Effector memory CD4-positive, alpha-beta T cell (primary cell): ENCODE data around the gene HMOX1.

Experiments used
- DNase-seq, 3 donors: peaks; one replicate each; pipeline ENCODE4 v3.0.0-alpha.2; 2020
- H3K27ac ChIP-seq: 2 replicates; pipeline ENCODE4 v1.7.0; 2013; ENCODE audit warnings: mild to moderate bottlenecking, low read length, moderate library complexity; ENCODE audit not compliant: insufficient read depth, poor library complexity, severe bottlenecking
- H3K27me3 ChIP-seq: replicated peaks from 2 replicates; pipeline ENCODE4 v1.7.0; 2013; ENCODE audit warnings: mild to moderate bottlenecking, low read length; ENCODE audit not compliant: insufficient read depth, control insufficient read depth, poor library complexity, severe bottlenecking
- H3K36me3 ChIP-seq: 2 replicates; pipeline ENCODE4 v1.7.0; 2013; ENCODE audit warnings: mild to moderate bottlenecking, low read length, moderate library complexity; ENCODE audit not compliant: control insufficient read depth, insufficient read depth
- H3K4me1 ChIP-seq: 2 replicates; pipeline ENCODE4 v1.7.0; 2013; ENCODE audit warnings: low read length, mild to moderate bottlenecking; ENCODE audit not compliant: control insufficient read depth, insufficient read depth, poor library complexity, severe bottlenecking
- H3K4me3 ChIP-seq: 2 replicates; pipeline ENCODE4 v1.7.0; 2013; ENCODE audit warnings: low read length, low read depth, mild to moderate bottlenecking; ENCODE audit not compliant: insufficient read depth, poor library complexity, severe bottlenecking
- H3K9me3 ChIP-seq: 2 replicates; pipeline ENCODE4 v1.7.0; 2013; ENCODE audit warnings: mild to moderate bottlenecking, low read length, moderate library complexity; ENCODE audit not compliant: control insufficient read depth
- total RNA-seq, 3 donors: gene quantifications; one replicate each; lab custom pipeline; 2026; lab: John Stamatoyannopoulos, UW

Gene HMOX1
- 0.17 to 0.77 (median 0.61) reads per million in 3 donors for total RNA-seq

- H3K27ac ChIP-seq: no peak within 1 kb of the TSS
- no peaks in the 10 kb centered on the region for H3K36me3 ChIP-seq
- peaks cover 12% of the 10 kb centered on the region for H3K4me1 ChIP-seq
- no peaks in the 10 kb centered on the region for H3K9me3 ChIP-seq
- H3K27me3 ChIP-seq: no peaks in the 10 kb centered on the region
- H3K4me3 ChIP-seq: peak within 1 kb of the TSS; percentile 8
- DNase-seq: peak in 2 of 3 donors; percentile 8 to 18
Observed at GRCh38 chr22:35380537-35381423, at the start of gene HMOX1. Gene HMOX1, plus strand, starts transcription at chr22:35381096. Its CDS starts 78 bp downstream, at chr22:35381174.

GRCh38 chr22:35332278-35332677 is 48.6 kb upstream of the HMOX1 start:
- H3K27ac ChIP-seq: no peak overlapping the region
- no peaks in the 10 kb centered on the region for H3K27me3 ChIP-seq
- peaks cover 42% of the 10 kb centered on the region for H3K36me3 ChIP-seq
- no peaks in the 10 kb centered on the region for H3K9me3 ChIP-seq
- H3K4me3 ChIP-seq: no peak overlapping the region
- DNase-seq: no peak
- peaks cover 31% of the 10 kb centered on the region for H3K4me1 ChIP-seq

- Histone ChIP-seq H3K27me3 (no peaks in the 10 kb centered on the region), H3K36me3 (peaks cover 42% of the 10 kb centered on the region)
Observed at GRCh38 chr22:35333220-35333619, 47.7 kb upstream of the HMOX1 start.

GRCh38 chr22:35334004-35334403 is 46.9 kb upstream of the HMOX1 start:
- Histone ChIP-seq H3K27ac (peak overlapping the region; percentile 7), H3K27me3 (no peaks in the 10 kb centered on the region), H3K4me3 (no peak overlapping the region), H3K4me1 (peaks cover 30% of the 10 kb centered on the region), H3K36me3 (peaks cover 44% of the 10 kb centered on the region), H3K9me3 (no peaks in the 10 kb centered on the region)
- DNase-seq: no peak

More at GRCh38 chr22:35333220-35333619, 47.7 kb upstream of the HMOX1 start:
- Histone ChIP-seq H3K27ac (no peak overlapping the region), H3K4me3 (no peak overlapping the region), H3K9me3 (no peaks in the 10 kb centered on the region), H3K4me1 (peaks cover 31% of the 10 kb centered on the region)
- DNase-seq: no peak

GRCh38 chr22:35335468-35335867 is 45.4 kb upstream of the HMOX1 start:
- Histone ChIP-seq H3K9me3 (no peaks in the 10 kb centered on the region), H3K36me3 (peaks cover 52% of the 10 kb centered on the region), H3K4me1 (peaks cover 15% of the 10 kb centered on the region), H3K27me3 (no peaks in the 10 kb centered on the region), H3K4me3 (no peak overlapping the region), H3K27ac (no peak overlapping the region)
- no peak for DNase-seq

- peaks cover 13% of the 10 kb centered on the region for H3K4me1 ChIP-seq
- no peak overlapping the region for H3K4me3 ChIP-seq
- no peak overlapping the region for H3K27ac ChIP-seq
- peaks cover 56% of the 10 kb centered on the region for H3K36me3 ChIP-seq
- no peaks in the 10 kb centered on the region for H3K27me3 ChIP-seq
- H3K9me3 ChIP-seq: no peaks in the 10 kb centered on the region
- DNase-seq: no peak
Observed at GRCh38 chr22:35335936-35336781, 44.7 kb upstream of the HMOX1 start.

- Histone ChIP-seq H3K36me3 (peaks cover 65% of the 10 kb centered on the region), H3K9me3 (no peaks in the 10 kb centered on the region), H3K4me3 (no peak overlapping the region), H3K4me1 (peaks cover 13% of the 10 kb centered on the region), H3K27ac (no peak overlapping the region), H3K27me3 (no peaks in the 10 kb centered on the region)
- no peak for DNase-seq
Observed at GRCh38 chr22:35337932-35338331, 43.0 kb upstream of the HMOX1 start.

- H3K27ac ChIP-seq: no peak overlapping the region
Observed at GRCh38 chr22:35341090-35341874, 39.6 kb upstream of the HMOX1 start.

GRCh38 chr22:35342390-35342789 is 38.5 kb upstream of the HMOX1 start:
- no peak for DNase-seq
- no peaks in the 10 kb centered on the region for H3K9me3 ChIP-seq
- H3K4me3 ChIP-seq: no peak overlapping the region
- H3K4me1 ChIP-seq: no peaks in the 10 kb centered on the region
- no peak overlapping the region for H3K27ac ChIP-seq
- peaks cover 74% of the 10 kb centered on the region for H3K36me3 ChIP-seq
- no peaks in the 10 kb centered on the region for H3K27me3 ChIP-seq

More at GRCh38 chr22:35341090-35341874, 39.6 kb upstream of the HMOX1 start:
- DNase-seq: no peak
- peaks cover 75% of the 10 kb centered on the region for H3K36me3 ChIP-seq
- no peaks in the 10 kb centered on the region for H3K9me3 ChIP-seq
- H3K27me3 ChIP-seq: no peaks in the 10 kb centered on the region
- no peak overlapping the region for H3K4me3 ChIP-seq
- H3K4me1 ChIP-seq: no peaks in the 10 kb centered on the region
